Upper lobe of left lung (tissue), 4 donors: ENCODE data around the gene CHRNA10.

Experiments used
- EP300 ChIP-seq, 4 donors: sonication (generic); formaldehyde crosslinking; IDR thresholded peaks; one replicate each; pipeline ENCODE4 v1.5.1; 2017; ENCODE audit warnings: antibody characterized with exemption in 4 of 4, control low read depth in 2 of 4
- POLR2A ChIP-seq, 4 donors: fragments of 450-650 bp; IDR thresholded peaks; one replicate each; pipeline ENCODE4 v1.5.1; 2016 to 2017; ENCODE audit warnings: antibody characterized with exemption in 4 of 4, mild to moderate bottlenecking in 2 of 4
- TF ChIP-seq, protein P1 (sequence below), 6 experiments: fragments of 450-650 bp in 4 of 6; fragments of 200-600 bp in 2 of 6; sonication (generic) in 2 of 6; IDR thresholded peaks; one replicate each; pipeline ENCODE4 v1.5.1; 2016 to 2019; ENCODE audit warnings: antibody characterized with exemption in 6 of 6

DNA sequence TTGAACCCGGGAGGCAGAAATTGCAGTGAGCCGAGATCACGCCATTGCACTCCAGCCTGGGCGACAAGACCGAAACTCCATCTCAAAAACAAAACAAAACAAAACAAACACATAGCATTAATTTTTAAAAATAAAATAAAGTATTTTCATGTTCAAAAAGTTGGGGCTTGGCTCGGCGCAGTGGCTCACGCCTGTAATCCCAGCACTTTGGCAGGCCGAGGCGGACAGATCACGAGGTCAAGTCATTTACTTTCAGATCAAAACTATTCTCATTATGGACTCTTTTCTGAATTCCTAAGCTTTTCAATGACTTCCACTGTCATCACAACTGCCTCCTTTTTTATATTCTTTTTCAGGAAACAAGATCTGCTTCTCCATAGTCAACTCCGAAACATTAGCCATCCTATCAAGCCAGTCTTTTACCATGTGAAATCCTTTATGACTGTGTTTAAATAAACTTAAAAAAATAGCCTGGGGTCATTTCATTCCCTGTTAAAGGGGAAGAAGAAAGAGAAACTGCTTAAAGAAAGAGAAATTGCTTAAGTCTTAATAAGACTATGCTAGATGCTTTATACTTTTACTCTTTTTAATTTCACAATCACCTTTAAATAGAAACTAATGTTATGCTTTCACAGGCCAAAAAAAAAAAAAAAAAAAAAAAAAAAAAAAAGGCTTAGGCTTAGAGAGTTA lies 13.1 kb upstream of the CHRNA10 start:
- TF ChIP-seq, protein P1, sequence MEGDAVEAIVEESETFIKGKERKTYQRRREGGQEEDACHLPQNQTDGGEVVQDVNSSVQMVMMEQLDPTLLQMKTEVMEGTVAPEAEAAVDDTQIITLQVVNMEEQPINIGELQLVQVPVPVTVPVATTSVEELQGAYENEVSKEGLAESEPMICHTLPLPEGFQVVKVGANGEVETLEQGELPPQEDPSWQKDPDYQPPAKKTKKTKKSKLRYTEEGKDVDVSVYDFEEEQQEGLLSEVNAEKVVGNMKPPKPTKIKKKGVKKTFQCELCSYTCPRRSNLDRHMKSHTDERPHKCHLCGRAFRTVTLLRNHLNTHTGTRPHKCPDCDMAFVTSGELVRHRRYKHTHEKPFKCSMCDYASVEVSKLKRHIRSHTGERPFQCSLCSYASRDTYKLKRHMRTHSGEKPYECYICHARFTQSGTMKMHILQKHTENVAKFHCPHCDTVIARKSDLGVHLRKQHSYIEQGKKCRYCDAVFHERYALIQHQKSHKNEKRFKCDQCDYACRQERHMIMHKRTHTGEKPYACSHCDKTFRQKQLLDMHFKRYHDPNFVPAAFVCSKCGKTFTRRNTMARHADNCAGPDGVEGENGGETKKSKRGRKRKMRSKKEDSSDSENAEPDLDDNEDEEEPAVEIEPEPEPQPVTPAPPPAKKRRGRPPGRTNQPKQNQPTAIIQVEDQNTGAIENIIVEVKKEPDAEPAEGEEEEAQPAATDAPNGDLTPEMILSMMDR (IDR thresholded peaks at IDR 0.05), result no peak
- no peak for TF ChIP-seq EP300 (IDR thresholded peaks at IDR 0.05)
- no peak for TF ChIP-seq POLR2A (IDR thresholded peaks at IDR 0.05)
